Stimulated activated CD8-positive, alpha-beta memory T cell treated with anti-CD3 and anti-CD28 coated beads, Interleukin-12 subunit alpha, Interleukin-12 subunit beta, amount 100 ng/mL, for 24 hours (primary cell): ENCODE results near the gene LCN2.
"Not testable (repeated sequence)": the region's sequence is repeated elsewhere in the genome, so short reads cannot be mapped to it uniquely, and the experiment has no call there.

Source experiments
- DNase-seq: peaks from one replicate; pipeline ENCODE4 v3.0.0-alpha.2; 2020; ENCODE audit errors: extremely low read depth

Gene LCN2

GRCh38 chr9:128168731-128169308 lies 19.6 kb downstream of the LCN2 start:
- DNase-seq: no peak

GRCh38 chr9:128169492-128169891 lies 20.2 kb downstream of the LCN2 start:
- no peak for DNase-seq

GRCh38 chr9:128169925-128170324 lies 20.7 kb downstream of the LCN2 start:
- DNase-seq: no peak

- DNase-seq: no peak
Measured at GRCh38 chr9:128174062-128174461, 24.8 kb downstream of the LCN2 start.

- no peak for DNase-seq
Measured at GRCh38 chr9:128175102-128175563, 25.9 kb downstream of the LCN2 start.

- no peak for DNase-seq
Measured at GRCh38 chr9:128175726-128176125, 26.5 kb downstream of the LCN2 start.

GRCh38 chr9:128178806-128179431 lies 29.7 kb downstream of the LCN2 start:
- DNase-seq: no peak

- no peak for DNase-seq
Measured at GRCh38 chr9:128180001-128180400, 30.7 kb downstream of the LCN2 start.

GRCh38 chr9:128180447-128180846 lies 31.2 kb downstream of the LCN2 start:
- DNase-seq: no peak

GRCh38 chr9:128181480-128181879 lies 32.2 kb downstream of the LCN2 start:
- DNase-seq: not testable (repeated sequence)

- no peak for DNase-seq
Measured at GRCh38 chr9:128182893-128183588, 33.8 kb downstream of the LCN2 start.

GRCh38 chr9:128185979-128186965 lies 37.0 kb downstream of the LCN2 start:
- DNase-seq: no peak

GRCh38 chr9:128187361-128187760 lies 38.1 kb downstream of the LCN2 start:
- no peak for DNase-seq

GRCh38 chr9:128188209-128188608 lies 39.0 kb downstream of the LCN2 start:
- no peak for DNase-seq

GRCh38 chr9:128190013-128190412 lies 40.8 kb downstream of the LCN2 start:
- DNase-seq: no peak

- DNase-seq: no peak
Measured at GRCh38 chr9:128190516-128191405, 41.5 kb downstream of the LCN2 start.

- peak; percentile 46 for DNase-seq
Measured at GRCh38 chr9:128191406-128192046, 42.3 kb downstream of the LCN2 start, which contains the start of gene CIZ1. TSS of gene CIZ1 (minus strand) at chr9:128191572. CDS start at chr9:128190857, 715 bp downstream.

- DNase-seq: no peak
Measured at GRCh38 chr9:128192601-128193371, 43.5 kb downstream of the LCN2 start.

- no peak for DNase-seq
Measured at GRCh38 chr9:128193469-128194096, 44.3 kb downstream of the LCN2 start.
